ENCODE measurements around the gene VIT.

- TF ChIP-seq POLR2AphosphoS5 (IDR thresholded peaks at IDR 0.05) (no peak), CTCF (IDR thresholded peaks at IDR 0.05) (no peak)
These were observed 104.6 kb downstream of the VIT start for GRCh38 chr2:36801088-36801487.
